Left renal pelvis (tissue), 4 donors: ENCODE results near the gene PEAK1. TPM values are rescaled to one million over a fixed set of nuclear protein-coding genes. Genes with fewer than 3 reads are reported as not detected.

Source experiments
- DNase-seq, 4 donors: peaks; one replicate each; pipeline ENCODE4 v3.0.0-alpha.2; 2013; ENCODE audit warnings: low read depth in 4 of 4, low spot score in 3 of 4
- polyA plus RNA-seq, 4 donors: library from polyadenylated mRNA; unstranded; fragments of 120-200 nt; gene quantifications; one replicate each; pipeline ENCODE4 v1.2.1, GENCODE V29; 2013; ENCODE audit not compliant: insufficient read length in 4 of 4

Gene PEAK1
- polyA plus RNA-seq, 4 donors = 31.8 to 41.7 (median 32.5) TPM

DNA sequence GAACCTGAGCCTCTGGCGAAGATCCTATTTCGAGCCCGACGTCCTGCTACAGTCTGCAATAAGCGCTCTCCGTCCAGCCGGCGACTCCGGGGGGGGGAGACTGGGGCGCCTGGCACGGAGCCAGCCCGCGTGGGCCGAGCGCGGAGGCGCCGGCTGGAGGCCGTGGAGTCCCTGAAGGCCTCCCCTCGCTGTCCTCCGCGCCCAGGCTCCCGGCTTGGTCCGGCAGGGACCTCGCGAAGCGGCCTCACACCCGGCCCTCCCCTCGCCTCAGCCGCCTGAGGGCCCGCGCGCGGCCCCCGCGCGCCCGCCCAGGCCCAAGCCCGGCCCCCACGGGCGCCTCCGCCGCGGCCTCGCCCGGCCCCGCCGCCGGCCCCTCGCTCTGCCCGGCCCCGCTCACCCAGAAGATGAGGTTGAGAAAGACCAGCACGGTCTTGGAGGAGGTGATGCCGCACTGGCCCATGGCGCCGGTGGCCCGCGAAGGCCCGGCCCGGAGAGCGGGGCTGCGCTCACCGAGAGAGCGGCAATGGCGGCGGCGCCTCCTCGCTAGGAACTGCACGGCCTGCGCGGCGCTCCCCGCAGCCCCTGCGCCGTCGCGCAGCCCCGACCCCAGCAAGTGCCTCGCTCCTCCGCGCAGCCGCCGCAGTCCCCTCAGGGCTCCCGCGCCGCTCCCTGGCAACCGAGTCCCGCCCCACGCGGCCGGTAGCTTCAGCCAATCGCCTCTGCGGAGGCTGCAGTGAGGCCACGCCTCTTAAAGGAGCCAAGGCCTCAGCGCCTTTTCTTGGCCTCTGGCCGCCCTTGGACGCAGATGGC, 349.2 kb downstream of the PEAK1 start, which contains the start of gene TSPAN3:
TSS of gene TSPAN3 (minus strand) at position 615 of the 810 bp plus-strand sequence. CDS start at position 460, 155 bp downstream.
- DNase-seq = peak; percentile 85 to 87 (median 86)

- no peak for DNase-seq
Observed at GRCh38 chr15:77070180-77070494, 349.8 kb downstream of the PEAK1 start.

GRCh38 chr15:77069521-77070121, 350.3 kb downstream of the PEAK1 start:
- DNase-seq = no peak

DNA sequence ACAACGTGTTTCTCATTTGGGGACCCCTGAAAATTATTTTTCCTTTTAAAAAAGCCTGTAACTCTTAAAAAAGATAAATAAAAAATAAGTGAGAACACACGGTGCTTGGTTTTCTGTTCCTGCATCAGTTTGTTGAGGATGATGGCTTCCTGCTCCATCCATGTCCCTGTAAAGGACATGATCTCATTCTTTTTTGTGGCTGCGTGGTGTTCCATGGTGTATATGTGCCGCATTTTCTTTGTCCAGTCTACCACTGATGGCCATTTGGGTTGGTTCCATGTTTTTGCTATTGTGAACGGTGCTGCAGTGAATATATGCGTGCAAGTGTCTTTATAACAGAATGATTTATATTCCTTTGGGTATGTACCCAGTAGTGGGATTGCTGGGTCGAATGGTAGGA, 351.3 kb downstream of the PEAK1 start:
- no peak for DNase-seq

DNA sequence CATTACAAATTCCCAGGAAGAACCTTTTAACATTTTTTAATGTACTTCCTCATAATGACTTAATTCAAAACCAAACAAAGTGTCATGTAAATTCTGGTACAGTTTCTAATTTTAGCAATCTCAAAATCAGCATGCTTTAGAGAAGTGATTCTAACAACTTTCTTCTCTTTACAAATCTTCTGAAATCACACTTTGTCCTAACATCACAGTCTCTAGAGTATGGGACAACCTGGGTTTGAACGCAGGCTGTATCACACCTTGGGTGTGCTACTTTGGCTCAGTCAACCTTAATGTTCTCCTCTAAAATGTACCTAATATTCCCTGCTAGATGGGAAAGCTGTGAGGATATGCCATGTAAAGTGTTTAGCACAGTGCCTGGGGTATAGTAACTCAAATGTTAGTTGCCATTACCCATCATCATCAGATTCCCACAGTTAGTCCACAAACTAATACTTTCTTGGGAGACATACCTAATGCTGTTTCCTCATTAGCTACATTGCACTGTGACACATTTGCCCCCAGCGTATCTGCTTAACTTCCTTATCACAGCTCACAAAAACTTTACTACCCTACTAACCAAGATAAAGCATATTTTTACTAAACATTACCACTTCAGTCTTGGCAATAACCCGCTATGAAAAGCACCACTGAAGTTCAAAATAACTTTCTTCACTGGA, 352.1 kb downstream of the PEAK1 start:
- DNase-seq = no peak

DNA sequence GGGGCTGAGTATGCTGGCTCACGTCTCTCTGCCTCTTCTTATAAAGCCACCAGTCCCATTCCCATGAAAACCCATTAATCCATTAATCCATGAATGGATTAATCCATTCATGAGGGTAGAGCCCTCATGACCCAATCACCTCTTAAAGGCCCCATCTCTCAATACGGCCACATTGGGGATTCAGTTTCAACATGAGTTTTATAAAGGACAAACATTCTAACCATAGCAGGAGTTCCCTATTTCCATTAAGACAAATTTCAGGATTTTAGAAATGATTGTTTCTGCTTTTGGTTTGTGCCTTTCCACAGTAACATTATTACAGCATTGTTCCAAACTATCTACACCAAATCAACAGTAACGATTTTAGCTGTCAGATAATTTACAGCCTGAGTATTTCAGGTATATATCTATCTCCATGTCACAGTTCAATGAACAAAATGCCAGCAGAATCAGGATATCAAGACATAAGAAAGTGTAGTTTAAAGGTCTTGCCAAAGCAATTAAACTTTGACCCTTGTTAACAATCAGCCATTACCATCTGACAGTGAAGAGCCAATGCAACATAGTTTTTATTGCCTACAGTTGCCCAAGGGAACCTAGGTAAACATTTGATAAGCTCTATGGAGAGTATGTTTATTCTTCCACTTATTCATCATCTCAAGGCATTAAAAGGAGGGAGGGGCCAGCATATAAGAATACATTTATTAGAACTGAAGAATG, 352.8 kb downstream of the PEAK1 start:
- no peak for DNase-seq

GRCh38 chr15:77064539-77065308, 355.2 kb downstream of the PEAK1 start:
- no peak for DNase-seq

DNA sequence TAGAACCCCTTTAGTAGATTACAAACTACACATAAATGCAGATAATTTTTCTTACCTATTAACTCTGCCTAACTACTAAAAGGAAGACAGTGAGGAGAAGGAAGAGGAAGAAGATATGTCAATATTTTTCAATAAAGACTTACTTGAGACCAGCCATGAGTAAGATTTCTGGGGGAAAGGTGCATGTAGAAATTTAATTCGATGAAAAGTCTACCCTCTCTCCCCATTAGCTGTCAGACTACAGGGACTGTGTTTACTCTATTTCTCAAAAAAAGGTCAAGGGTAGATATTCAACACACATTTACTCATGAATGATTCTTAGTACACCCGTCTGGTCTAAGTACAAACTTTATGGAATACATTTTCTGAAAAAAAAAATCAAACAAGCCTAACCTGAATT, 355.8 kb downstream of the PEAK1 start:
- DNase-seq = no peak

DNA sequence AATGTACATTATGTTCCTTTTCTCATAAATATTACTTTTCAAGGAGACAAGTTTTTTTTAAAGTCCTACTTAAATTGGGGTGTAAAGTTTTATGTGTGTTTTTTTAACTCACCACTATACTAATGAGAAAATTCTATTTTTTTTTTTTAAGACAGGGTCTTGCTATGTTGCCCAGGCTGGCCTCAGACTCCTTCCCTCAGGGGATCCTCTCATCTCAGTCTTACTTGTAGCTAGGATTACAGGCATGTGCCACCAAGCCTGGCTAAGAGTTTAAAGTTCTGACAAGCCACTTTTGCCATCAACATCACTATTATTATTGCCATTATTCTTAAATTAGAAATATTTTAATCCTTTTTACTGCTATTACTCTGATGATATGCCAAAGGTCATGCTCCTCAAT, 356.7 kb downstream of the PEAK1 start:
- DNase-seq = no peak

- DNase-seq = no peak
Observed at GRCh38 chr15:77060546-77060945, 359.4 kb downstream of the PEAK1 start.

- DNase-seq = no peak
Observed at GRCh38 chr15:77059786-77060361, 360.0 kb downstream of the PEAK1 start.

- DNase-seq = no peak
Observed at GRCh38 chr15:77058468-77058867, 361.4 kb downstream of the PEAK1 start.

GRCh38 chr15:77057685-77058084, 362.2 kb downstream of the PEAK1 start:
- DNase-seq = no peak

GRCh38 chr15:77057072-77057471, 362.8 kb downstream of the PEAK1 start:
- no peak for DNase-seq

DNA sequence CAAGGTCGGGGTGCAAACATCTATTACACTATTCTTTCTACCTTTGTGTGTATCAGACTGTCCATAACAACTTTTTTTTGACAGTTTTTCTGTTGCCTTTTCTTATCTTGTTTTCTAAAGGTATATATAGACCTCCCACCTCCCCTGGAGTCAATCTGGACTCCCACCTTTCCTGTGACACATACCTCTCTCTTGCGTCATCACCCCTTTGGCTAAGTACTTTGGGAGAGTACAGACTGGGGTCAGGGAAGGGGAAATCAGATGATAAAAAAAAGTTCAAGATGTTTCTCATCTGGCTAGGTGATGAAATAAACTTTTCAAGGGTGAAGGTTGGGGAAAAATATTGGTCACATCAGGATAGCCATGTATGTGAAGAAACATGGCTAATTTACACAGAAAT, 366.2 kb downstream of the PEAK1 start:
- DNase-seq = no peak

DNA sequence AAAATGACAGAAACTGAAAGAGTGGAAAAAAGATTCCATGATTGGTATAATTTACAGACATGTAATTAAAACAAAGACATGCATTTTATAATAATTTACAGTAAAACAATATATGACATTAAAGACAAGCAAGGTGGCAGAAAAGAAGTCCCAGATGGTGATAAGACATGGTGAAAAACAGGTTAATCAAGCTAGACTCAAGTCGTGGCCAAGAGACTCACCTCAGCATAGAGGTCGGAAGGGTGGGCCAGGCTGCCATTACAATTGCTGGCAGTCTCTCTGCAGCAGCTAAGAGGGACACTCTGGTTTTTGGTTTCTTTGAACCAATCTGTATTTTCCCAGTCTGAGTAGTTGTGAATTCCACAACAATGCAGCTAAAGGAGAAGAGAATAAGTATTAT, 367.3 kb downstream of the PEAK1 start:
- no peak for DNase-seq
